Measurements from ENCODE around the gene IQGAP2. TPM values are rescaled to one million over a fixed set of nuclear protein-coding genes. Genes with fewer than 3 reads are reported as not detected.

The IQGAP2 gene
- total and polyA plus RNA-seq, 2 of the 8 experiments (the other 6 are each of a cell fraction or from before 2014, with no cell fraction given), result 19.7 to 66.0 TPM

- Histone ChIP-seq H3K4ac (replicated peaks; ENCODE audit: insufficient read length, low read depth, low read length) (no peak overlapping the region), H3K56ac (replicated peaks; ENCODE audit: insufficient read length, low read depth, low read length) (no peak overlapping the region), H3K9ac (replicated peaks in 1 of 4; ENCODE audit: extremely low read depth in 1 of 4, low read depth in 3 of 4, low read length in 3 of 4) (no peak overlapping the region), H2AK5ac (ENCODE audit: low read depth, low read length) (no peak overlapping the region), H3K79me1 (ENCODE audit: low read depth, low read length) (no peaks in the 10 kb centered on the region), H4K5ac (ENCODE audit: insufficient read length, low read depth, low read length) (no peak overlapping the region), H4K91ac (replicated peaks; ENCODE audit: insufficient read length, low read length) (no peak overlapping the region), H4K8ac (ENCODE audit: extremely low read depth, insufficient read depth, low read length) (no peak overlapping the region), H2BK20ac (ENCODE audit: low read length) (no peak overlapping the region), H3K9me3 (ENCODE audit: insufficient read depth in 2 of 2, low read depth in 1 of 2, low read length in 1 of 2) (no peaks in the 10 kb centered on the region), H2BK5ac (ENCODE audit: low read depth, low read length) (no peak overlapping the region), H3K14ac (ENCODE audit: insufficient read length) (no peak overlapping the region), H3K79me2 (ENCODE audit: control insufficient read depth in 1 of 2, insufficient read depth in 2 of 2, low read length in 2 of 2) (no peaks in the 10 kb centered on the region), H3K4me1 (replicated peaks in 1 of 4; ENCODE audit: control insufficient read depth in 3 of 4, insufficient read depth in 4 of 4, low read length in 3 of 4) (no peaks in the 10 kb centered on the region), H2BK15ac (ENCODE audit: low read length) (no peak overlapping the region), H2AFZ (ENCODE audit: low read length) (no peak overlapping the region), H2BK12ac (ENCODE audit: low read depth, low read length) (no peak overlapping the region), H3K18ac (ENCODE audit: extremely low read depth, low read length) (no peak overlapping the region), H3K23me2 (ENCODE audit: low read depth, low read length) (no peaks in the 10 kb centered on the region), H3K4me2 (ENCODE audit: insufficient read depth in 1 of 2, low read depth in 2 of 2, low read length in 2 of 2) (no peak overlapping the region), H3K4me3 (ENCODE audit: extremely low read depth in 1 of 4, insufficient read depth in 2 of 4, low read depth in 3 of 4, low read length in 4 of 4) (no peak overlapping the region), H2BK120ac (replicated peaks; ENCODE audit: low read depth, low read length) (no peak overlapping the region), H3K36me3 (ENCODE audit: control insufficient read depth in 2 of 4, insufficient read depth in 4 of 4, low read length in 3 of 4) (no peaks in the 10 kb centered on the region; a peak in 2 of 8 replicates), H3K27ac (ENCODE audit: low read depth, low read length) (no peak overlapping the region), H3K27me3 (replicated peaks in 1 of 4; ENCODE audit: control insufficient read depth in 3 of 4, extremely low read depth in 1 of 4, insufficient read depth in 3 of 4, low read length in 3 of 4) (peaks cover 0 to 1% (median 0%) of the 10 kb centered on the region in 4 experiments; a peak in 1 of 7 replicates), H4K20me1 (replicated peaks in 1 of 2; ENCODE audit: control insufficient read depth in 1 of 2, insufficient read depth in 2 of 2, low read length in 2 of 2) (no peaks in the 10 kb centered on the region), H3K23ac (ENCODE audit: insufficient read length) (no peak overlapping the region)
- DNase-seq (ENCODE audit: low read depth in 1 of 2, low spot score in 2 of 2) (no peak), FAIRE-seq (peak; percentile 36)
- 83% methylated on average over 2 of the region's 2 CpGs; no CpG with 5 or more reads in 1 of the 2 experiments for WGBS, 2 experiments (ENCODE audit: extremely low coverage in 1 of 2, insufficient coverage in 1 of 2, insufficient read length in 1 of 2, insufficient replicate concordance in 2 of 2, low coverage in 1 of 2, low lambda C conversion rate in 2 of 2, missing lambda C conversion rate in 1 of 2)
- ChIA-PET POLR2A (ENCODE audit: partially characterized antibody) (no interaction called here), CTCF (ENCODE audit: partially characterized antibody) (interaction anchor here (1.3 kb wide), 1 partner anchor 93 kb away, joined by 4 read pairs; no protein-coding TSS in a partner anchor)
- TF ChIP-seq POU5F1 (IDR thresholded peaks at IDR 0.05; ENCODE audit: low read depth, low read length) (no peak), EGR1 (IDR thresholded peaks at IDR 0.05; ENCODE audit: borderline replicate concordance, low read depth, low read length) (no peak), RXRA (IDR thresholded peaks at IDR 0.05; ENCODE audit: insufficient read depth, low read depth, low read length) (no peak), HDAC2 (IDR thresholded peaks at IDR 0.05; ENCODE audit: borderline replicate concordance in 1 of 2, low read depth in 2 of 2, low read length in 2 of 2) (no peak), CEBPB (IDR thresholded peaks at IDR 0.05; ENCODE audit: low read depth, low read length) (no peak), TEAD4 (IDR thresholded peaks at IDR 0.05; ENCODE audit: low read depth, low read length) (no peak), SIRT6 (IDR thresholded peaks at IDR 0.05; ENCODE audit: low read length) (no peak), RNF2 (IDR thresholded peaks at IDR 0.05; ENCODE audit: borderline replicate concordance, low read depth, low read length, missing control alignments, poor library complexity, severe bottlenecking) (no peak), BCL11A (IDR thresholded peaks at IDR 0.05; ENCODE audit: low read depth in 2 of 2, low read length in 2 of 2) (no peak), ATF2 (IDR thresholded peaks at IDR 0.05; ENCODE audit: low read length) (no peak), KDM4A (IDR thresholded peaks at IDR 0.05; ENCODE audit: low read depth, low read length, severe bottlenecking) (no peak)
Measured at GRCh38 chr5:76682387-76682786, 279.3 kb downstream of the IQGAP2 start.

All from H1 (cell line).